ENCODE measurements around the gene TTBK1.

TTBK1 gene

DNA sequence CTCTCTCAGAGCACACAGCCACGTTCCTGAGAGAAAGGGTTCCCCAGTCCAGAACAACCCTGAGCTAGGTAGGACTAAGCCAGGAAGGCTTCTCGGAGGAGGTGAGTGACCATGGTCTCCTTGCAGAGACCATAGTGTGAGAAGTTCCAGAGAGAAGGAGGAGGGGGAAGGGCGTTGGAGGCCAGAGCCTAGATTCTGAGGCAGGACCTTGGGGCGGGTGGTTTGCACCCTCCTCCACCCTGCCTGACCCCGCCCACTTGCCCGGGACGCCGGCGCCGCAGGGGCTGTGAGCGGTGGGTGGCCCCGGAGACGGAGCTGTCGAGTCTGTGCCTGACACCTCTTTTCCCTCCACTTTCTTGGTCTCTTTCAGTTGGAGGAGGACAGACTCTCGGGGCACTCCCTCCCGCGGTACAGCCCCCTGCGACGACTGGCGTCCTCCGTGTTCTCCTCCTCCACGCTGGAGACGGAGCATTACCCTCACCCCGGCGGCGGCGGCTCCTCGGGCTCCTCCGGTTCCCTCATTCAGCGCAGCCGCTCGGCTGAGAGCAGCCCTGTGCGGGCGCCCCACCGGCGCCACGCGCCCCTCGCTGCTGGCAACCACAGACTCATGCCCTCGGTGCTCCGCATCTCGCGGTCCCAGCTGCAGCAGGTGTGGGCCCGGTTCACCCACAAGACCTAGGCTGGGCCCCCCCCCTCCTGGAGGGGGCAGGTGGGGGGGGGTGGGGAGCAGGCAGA is 26.2 kb downstream of the TTBK1 start:
- DNase-seq (ENCODE audit: low read depth in 2 of 3, low spot score in 1 of 3), result peak in 1 of 3 donors; percentile 23

DNA sequence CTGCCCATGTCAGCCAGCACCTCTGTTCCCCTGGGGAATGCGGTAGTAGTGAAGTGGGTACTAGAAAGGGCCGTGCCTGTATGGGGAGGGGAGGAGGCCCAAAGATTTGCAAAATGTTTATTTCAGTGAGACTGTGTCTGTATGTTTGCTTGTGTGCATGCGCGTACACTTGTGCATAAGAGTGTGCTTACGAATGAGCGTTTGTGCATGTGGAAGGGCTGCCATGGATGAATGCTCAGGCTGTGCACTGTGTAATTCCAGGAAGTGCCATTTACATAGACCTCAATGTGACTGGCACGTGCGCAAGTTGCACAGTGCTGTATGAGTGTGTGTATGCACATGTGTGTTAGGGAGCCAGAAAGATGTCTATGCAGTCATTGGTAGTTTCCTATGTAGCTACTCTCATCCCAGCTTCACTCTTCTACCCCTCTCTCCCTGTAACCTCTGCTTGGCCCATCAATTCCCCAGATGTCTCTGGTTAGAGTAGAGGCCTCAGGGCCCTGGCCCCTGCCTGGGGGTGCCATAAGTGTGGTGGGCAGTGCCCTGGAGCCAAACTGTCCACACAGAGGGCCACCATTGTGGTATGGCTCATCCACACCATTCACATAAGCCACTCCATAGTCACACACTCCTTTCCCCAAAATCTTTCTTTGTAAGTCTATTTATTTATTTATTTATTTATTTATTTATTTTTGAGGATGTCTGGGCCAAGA is 28.0 kb downstream of the TTBK1 start:
- no peak for DNase-seq (ENCODE audit: low read depth in 2 of 3, low spot score in 1 of 3)

DNA sequence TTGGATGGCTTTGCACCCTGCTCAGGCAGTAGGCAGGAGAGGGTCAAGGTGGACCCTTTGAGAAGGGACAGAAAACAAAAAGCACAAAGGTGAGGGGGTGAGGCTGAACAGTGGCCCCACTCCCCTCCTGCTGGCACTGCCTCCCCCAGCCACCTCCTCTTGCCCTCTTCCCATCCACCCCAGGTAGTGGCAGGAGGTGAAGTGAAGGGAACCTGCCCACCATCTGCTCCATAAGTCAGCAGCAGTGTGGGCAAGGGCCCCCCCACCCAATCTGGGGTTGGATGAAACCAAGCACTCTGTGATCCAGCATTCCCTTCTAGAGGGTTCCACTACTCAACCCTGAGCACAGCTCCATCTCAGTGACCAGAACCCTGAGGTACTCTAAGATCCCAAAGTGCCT is 28.7 kb downstream of the TTBK1 start:
- DNase-seq (ENCODE audit: low read depth in 2 of 3, low spot score in 1 of 3), result no peak

DNA sequence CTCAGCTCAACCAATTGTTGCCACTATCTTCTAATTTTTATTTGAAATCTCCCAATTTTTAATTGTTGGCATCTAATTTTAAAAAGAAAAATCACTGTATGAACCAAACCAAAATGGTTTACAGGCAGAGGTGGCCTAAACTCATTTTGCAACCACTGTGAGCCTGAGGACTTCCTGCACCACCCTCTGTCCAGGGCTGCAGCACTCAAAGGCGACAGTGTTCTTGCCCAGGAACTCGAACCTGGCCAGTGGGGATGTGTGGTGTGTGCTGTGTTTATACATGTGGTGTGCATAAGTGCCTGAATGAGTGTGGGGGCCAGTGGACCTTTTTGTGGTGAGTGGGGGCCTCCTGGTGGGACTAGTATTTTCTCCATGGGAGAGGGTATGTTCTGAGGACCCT is 30.4 kb downstream of the TTBK1 start:
- DNase-seq (ENCODE audit: low read depth in 2 of 3, low spot score in 1 of 3), result no peak

DNA sequence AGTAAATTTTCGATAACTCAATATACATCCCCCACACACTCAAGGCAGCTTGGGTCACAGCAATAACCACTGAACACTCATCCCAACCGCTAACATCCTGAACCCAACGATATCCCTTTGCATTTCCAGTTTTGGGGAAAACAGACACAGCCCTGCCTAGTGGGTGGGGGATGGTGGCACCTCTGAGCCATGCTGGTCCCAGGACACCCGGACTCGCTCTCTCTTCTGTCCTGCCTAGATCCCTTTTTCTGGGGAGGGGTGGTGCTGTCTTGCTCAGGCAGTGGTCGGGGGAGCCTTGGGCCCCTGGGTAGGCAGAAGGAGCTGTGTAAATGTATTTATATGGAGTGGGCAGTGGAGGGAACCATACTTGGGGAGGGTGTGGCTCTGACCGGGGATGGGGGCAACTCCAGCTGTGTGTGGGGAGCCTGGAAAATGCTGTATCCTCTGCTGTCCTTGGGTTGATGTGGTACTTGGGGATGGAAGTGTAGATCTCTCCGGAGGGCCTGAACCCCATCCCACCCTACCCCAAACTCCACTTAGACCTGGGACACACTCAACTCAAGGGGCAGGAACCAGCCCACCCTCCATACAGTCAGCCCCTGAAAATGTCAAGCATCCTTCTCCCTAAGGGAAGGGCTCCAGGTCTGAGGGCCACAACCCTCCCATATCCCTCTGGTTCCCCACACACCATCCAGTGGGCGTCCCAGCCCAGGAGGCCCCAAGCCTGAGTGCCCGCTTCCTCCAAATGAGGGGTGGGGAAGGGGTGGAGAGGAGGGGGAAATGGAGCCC is 31.0 kb downstream of the TTBK1 start:
- no peak for DNase-seq (ENCODE audit: low read depth in 2 of 3, low spot score in 1 of 3)

DNA sequence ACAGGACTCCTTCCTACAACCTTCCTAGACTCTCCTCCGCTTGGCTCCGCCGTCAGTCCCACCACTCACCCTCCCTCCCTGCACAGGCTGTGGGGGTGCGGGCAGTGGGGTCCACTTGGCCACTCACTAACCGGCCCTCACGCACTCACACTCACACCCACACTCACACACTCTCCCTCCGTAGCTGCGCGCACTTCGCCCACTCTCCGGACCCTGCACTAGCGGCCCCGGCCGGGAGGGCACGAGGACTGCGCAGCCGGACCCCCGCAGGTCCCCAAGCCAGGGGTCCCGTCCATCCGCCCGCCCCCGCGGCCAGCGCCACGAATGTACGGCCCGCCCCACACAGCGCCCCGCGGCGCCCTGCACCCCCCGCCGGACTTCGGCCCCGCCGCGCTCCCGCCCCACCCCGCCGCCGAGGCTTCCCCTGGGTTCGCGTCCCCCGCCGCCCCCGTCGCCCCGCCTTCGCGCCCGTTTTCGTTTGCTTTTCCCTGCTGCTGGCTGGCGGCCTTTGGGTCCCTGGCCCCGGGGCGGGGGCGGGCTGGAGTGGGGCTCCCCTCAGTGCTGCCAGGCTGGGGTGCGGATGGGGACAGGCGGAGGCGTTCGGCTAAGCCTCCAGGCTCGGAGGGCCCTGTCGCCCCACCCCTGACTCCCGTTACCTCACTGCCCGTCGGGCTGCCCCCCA is 31.8 kb downstream of the TTBK1 start:
- no peak for DNase-seq (ENCODE audit: low read depth in 2 of 3, low spot score in 1 of 3)

DNA sequence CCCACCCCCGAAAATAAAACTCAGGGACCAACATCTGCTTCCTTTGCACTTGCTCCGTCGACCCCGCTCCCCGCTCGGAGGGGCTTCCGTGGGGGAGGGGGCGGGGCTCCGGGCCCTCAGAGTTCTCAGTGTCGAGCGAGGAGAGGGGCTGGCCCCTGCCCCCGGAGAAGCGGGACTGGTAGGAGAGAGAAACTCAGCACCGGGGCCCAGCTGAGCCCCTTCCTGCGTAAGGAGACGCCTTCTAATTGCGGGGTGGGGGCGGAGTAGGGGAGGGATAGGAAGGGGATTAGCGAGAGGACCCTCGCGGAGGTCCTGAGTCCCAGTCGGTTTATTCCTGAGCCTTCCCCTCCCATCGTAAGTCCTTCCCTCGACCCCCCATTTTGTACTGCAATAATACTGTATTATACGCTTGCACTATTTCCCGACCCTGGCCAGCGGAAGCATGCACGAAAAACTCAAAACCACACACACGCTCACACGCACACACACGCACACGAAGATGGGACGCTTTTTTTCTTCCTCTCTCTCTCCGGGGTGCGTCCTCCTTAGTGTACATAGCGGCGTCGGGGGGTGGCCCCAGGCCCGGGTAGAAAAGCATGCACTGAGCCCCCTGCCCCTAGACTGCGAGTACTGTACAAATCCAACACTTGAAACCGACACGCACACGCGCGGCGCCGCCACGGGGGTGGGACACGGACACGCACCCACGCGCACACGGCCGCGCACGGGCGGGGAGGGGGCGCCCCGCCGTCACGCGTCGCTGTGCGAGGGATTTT is 32.7 kb downstream of the TTBK1 start:
- no peak for DNase-seq (ENCODE audit: low read depth in 2 of 3, low spot score in 1 of 3)

DNA sequence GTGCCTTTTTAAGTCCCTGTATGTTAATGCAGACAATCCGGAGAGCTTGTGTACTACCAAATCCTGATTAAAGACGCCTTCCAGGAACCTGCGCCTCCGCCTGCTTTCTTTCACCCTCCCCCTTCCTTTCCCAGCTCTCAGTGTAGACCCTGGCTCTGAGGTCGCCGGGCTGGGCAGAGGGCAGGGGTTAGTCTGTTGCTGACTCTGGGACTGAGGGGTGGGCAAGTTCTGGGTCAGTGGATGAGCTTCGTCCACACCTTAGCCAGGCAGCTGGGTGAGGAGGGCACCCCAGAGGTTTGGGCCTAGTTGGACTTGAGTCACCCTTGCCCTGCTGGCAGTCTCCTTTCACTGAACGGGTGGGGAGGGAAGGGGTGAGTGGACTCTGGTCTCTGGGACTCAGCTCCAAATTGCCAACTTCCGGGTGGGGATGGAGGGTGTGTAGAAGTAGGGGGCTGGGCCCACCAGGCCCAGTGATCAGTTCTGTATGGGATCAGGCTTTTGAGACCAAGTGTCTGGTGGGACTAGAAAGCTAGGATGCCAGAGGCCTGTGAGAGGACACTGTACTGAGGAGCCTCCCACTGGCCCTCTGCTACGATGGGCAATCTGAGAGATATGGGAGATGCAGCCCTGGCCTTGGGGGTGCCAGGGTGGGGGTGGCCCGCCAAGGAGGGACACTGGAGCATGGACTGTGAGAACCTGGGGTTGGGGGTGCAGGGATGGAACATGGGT is 33.5 kb downstream of the TTBK1 start:
- no peak for DNase-seq (ENCODE audit: low read depth in 2 of 3, low spot score in 1 of 3)

DNA sequence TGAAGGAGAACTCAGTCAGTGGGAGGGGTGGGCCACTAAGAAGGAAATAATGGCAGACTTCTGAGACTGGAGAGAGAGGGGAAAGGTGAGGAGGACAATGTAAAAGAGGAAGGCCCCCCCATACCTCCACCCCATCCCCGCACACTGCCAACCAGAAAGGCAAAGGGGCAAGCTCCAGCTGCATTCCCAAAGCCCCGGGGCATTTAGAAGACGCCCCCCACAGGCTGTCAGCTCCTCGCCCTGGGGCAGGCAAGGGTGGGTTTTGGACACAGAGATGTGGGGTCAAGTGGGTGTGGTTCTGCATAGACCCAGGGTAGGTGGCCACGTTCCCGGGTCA is 34.0 kb downstream of the TTBK1 start:
- no peak for DNase-seq (ENCODE audit: low read depth in 2 of 3, low spot score in 1 of 3)

DNA sequence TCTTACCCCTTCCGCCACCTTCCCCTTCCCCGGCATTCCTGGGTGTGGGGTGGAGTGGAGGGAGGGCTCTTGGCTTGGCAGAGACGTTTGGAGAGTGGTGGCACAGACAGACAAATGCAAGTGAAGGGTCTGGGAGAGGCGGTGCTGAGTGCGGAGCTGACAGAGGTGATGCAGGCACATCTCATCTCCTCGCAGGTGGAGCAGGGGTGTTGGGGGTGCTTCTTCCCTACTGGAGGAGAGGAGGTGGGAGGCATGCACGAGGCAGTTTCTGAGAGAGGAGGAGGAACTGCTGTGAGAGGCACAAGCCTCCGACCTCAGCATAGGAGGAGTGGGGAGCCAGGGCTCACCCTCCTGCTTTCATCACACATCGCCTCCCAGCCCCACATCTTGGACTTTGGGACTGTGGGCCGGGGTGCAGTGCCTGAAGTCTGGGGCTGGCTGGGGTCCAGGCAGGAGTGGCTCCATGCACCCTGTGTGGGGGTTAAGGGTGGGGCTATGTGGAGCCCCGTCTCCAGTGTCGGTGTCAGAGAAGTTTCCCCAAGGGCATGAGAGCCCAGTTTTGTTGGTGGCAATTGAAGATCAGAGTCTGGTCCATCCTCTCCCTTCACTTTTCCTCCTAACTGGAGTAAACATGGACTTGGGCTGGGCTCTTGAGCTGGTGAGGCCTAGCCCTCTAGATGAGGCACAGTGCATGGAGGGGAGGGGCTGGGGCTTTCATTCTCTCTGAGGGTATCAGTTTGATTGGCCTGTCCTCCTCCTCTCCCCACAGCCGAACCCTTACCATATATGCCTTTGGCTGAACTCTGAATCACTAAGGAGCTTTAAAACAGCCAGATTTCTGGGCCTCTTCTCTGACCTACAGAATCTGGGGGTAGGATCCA is 34.6 kb downstream of the TTBK1 start:
- no peak for DNase-seq (ENCODE audit: low read depth in 2 of 3, low spot score in 1 of 3)

DNA sequence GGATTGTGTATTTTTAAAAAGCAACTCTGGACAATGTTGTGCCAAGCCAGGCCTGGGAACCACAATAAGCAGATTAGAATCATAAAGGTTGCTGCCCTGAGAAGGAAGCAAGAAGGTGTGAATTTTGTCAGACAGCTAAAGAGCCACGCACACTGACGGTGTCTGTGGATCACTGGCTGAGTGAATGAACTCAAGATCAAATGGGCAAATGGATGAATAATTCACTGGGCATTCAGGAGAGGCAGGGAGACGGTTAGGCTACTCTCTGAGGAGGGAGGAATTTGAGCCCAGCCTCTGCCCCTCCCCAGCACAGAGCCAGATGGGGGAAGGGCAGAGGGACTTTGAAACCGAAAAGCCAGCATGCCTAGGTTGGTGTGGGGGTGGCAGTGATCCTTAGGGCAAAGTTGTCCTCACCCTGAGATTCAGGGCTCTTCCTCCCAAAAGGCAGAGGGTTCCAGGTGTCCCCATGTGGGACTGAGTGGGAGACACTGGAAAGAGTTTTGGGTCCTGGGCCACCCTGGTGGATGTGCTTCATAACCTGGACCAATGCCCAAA is 35.3 kb downstream of the TTBK1 start:
- DNase-seq (ENCODE audit: low read depth in 2 of 3, low spot score in 1 of 3), result no peak

DNA sequence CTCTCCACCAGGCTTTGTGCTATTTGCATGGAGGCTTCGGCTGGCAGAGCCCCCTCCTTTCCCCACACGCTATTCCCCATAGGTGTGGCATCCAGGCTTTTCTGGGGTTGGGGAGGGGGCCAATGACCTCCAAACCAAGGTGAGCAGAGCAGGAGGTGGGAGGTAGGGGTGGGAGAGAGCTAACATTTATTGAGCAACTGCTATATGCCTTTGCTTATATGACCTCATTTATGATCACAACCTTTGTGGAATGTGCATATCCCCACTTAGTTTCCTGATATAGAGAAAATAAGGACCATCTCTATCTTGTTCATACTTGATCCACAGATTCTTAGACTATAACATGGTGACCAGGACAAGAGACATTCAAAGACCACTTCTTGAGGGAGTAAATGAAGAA is 37.0 kb downstream of the TTBK1 start:
- no peak for DNase-seq (ENCODE audit: low read depth in 2 of 3, low spot score in 1 of 3)

DNA sequence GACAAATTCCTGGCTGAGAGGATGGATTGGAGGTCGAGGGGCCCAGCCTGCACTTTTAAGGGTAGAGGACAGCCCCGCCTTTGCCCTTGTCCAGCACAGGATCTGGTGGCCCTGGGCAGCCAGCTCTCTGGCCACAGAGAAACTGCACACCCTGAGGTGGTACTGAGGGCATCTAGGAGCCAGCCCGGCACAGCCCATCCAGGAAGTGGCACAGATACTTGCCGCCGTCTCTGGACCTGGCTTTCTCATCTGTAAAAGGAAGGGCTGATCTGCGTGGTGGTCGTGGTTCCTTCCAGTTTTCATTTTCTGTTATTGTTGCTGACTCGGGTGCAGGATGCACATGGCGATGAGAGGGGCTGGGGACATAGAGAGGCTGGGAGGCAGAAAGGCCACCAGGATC is 38.8 kb downstream of the TTBK1 start:
- DNase-seq (ENCODE audit: low read depth in 2 of 3, low spot score in 1 of 3), result no peak

DNA sequence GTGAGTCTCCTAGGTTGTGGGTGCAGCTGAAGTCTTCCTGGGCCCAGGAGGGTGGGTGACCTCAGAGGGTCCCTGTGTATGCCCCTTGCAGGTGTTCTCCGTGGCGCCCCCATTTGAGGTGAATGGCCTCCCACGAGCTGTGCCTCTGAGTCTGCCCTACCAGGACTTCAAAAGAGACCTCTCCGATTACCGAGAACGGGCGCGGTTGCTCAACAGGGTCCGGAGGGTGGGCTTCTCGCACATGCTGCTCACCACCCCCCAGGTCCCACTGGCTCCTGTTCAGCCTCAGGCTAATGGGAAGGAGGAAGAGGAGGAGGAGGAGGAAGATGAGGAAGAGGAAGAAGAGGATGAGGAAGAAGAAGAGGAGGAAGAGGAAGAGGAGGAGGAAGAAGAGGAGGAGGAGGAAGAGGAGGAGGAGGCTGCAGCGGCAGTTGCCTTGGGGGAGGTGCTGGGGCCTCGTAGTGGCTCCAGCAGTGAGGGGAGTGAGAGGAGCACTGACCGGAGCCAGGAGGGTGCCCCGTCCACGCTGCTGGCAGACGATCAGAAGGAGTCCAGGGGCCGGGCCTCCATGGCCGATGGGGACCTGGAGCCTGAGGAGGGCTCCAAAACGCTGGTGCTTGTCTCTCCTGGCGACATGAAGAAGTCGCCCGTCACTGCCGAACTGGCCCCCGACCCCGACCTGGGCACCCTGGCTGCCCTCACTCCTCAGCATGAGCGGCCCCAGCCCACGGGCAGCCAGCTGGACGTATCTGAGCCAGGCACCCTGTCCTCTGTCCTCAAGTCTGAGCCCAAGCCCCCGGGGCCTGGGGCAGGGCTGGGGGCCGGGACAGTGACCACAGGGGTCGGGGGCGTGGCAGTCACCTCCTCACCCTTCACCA is 39.6 kb downstream of the TTBK1 start:
- no peak for DNase-seq (ENCODE audit: low read depth in 2 of 3, low spot score in 1 of 3)

DNA sequence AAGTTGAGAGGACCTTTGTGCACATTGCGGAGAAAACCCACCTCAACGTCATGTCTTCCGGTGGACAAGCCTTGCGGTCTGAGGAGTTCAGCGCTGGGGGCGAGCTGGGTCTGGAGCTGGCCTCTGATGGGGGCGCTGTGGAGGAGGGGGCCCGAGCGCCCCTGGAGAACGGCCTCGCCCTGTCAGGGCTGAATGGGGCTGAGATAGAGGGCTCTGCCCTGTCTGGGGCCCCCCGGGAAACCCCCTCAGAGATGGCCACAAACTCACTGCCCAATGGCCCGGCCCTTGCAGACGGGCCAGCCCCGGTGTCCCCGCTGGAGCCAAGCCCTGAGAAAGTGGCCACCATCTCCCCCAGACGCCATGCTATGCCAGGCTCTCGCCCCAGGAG is 40.2 kb downstream of the TTBK1 start:
- DNase-seq (ENCODE audit: low read depth in 2 of 3, low spot score in 1 of 3), result no peak

DNA sequence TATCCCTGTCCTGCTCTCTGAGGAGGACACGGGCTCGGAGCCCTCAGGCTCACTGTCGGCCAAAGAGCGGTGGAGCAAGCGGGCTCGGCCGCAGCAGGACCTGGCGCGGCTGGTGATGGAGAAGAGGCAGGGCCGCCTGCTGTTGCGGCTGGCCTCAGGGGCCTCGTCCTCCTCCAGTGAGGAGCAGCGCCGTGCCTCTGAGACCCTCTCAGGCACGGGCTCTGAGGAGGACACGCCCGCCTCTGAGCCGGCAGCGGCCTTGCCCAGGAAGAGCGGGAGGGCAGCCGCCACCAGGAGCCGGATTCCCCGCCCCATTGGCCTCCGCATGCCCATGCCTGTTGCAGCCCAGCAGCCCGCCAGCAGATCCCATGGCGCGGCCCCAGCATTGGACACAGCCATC is 40.6 kb downstream of the TTBK1 start:
- DNase-seq (ENCODE audit: low read depth in 2 of 3, low spot score in 1 of 3), result no peak

DNA sequence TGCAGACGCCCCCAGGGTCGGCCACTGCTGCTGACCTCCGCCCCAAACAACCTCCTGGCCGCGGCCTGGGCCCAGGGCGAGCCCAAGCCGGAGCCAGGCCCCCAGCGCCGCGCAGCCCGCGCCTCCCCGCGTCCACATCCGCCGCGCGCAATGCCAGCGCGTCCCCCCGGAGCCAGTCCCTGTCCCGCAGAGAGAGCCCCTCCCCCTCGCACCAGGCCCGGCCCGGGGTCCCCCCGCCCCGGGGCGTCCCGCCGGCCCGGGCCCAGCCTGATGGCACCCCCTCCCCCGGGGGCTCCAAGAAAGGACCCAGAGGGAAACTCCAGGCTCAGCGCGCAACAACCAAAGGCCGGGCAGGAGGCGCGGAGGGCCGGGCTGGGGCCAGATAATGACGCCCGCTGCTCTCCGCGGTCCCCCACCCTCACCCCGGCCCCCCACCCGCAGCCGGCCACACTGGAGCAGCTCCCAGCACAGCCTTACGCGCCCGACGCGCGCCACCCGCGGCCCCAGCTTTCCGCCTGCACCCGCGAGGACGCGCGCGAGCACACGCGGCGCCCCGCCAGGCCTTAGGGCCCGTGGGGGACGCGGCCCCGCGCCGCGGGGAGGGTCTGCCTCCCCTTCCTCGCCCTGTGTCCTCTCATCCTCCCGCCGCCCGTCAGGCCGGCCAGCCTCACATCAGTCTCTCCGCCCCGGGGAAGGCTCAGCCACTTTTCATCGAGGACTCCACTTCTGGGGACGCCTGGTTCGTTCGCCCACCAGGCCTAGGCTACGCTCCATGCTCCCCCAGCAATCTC is 41.9 kb downstream of the TTBK1 start:
- no peak for DNase-seq (ENCODE audit: low read depth in 2 of 3, low spot score in 1 of 3)

Data from stimulated activated CD4-positive, alpha-beta T cell treated with anti-CD3 and anti-CD28 coated beads, Interleukin-12 subunit alpha, Interleukin-12 subunit beta, amount 100 ng/mL, for 48 hours (primary cell).